Spleen (tissue), 11 donors: Measurements from ENCODE around the gene TPRX1. TPM values are rescaled to one million over a fixed set of nuclear protein-coding genes. Genes with fewer than 3 reads are reported as not detected.
A peak's percentile ranks its signal among the peaks of the same experiment; 100 is the strongest.

Experiments
- DNase-seq: peaks from one replicate; pipeline ENCODE4 v3.0.0-alpha.2; 2020
- H3K27ac ChIP-seq, 8 donors: fragments of 200-600 bp; sonication (generic) in 7 of 8; 1 replicate in 4 of 8; 2 replicates in 4 of 8; pipeline versions ENCODE4 v1.5.0 to v1.8.0; 2016 to 2021; ENCODE audit warnings: inconsistent platforms in 4 of 8, mild to moderate bottlenecking in 4 of 8, moderate library complexity in 1 of 8
- H3K27me3 ChIP-seq, 7 donors: fragments of 200-600 bp; sonication (generic) in 6 of 7; replicated peaks in 1 of 7; 1 replicate in 4 of 7; 2 replicates in 3 of 7; pipeline versions ENCODE4 v1.5.0 to v1.8.0; 2016 to 2021; ENCODE audit warnings: inconsistent platforms in 3 of 7, mild to moderate bottlenecking in 1 of 7
- H3K36me3 ChIP-seq, 6 donors: fragments of 200-600 bp; sonication (generic) in 5 of 6; 1 replicate in 4 of 6; 2 replicates in 2 of 6; pipeline versions ENCODE4 v1.5.0 to v1.8.0; 2016 to 2021; ENCODE audit warnings: inconsistent platforms in 2 of 6
- H3K4me1 ChIP-seq, 6 donors: fragments of 200-600 bp; sonication (generic) in 5 of 6; 1 replicate in 3 of 6; 2 replicates in 3 of 6; pipeline versions ENCODE4 v1.5.0 to v1.8.0; 2016 to 2021; ENCODE audit warnings: inconsistent platforms in 3 of 6
- H3K4me3 ChIP-seq, 8 donors: fragments of 200-600 bp; sonication (generic) in 7 of 8; 1 replicate in 4 of 8; 2 replicates in 4 of 8; pipeline versions ENCODE4 v1.5.0 to v1.8.0; 2016 to 2021; ENCODE audit warnings: inconsistent platforms in 4 of 8, mild to moderate bottlenecking in 4 of 8, moderate library complexity in 2 of 8
- H3K9me3 ChIP-seq, 8 donors: fragments of 200-600 bp; sonication (generic) in 7 of 8; 1 replicate in 4 of 8; 2 replicates in 4 of 8; pipeline versions ENCODE4 v1.5.0 to v1.8.0; 2016 to 2021; ENCODE audit warnings: inconsistent platforms in 4 of 8
- POLR2A ChIP-seq, 3 donors: fragments of 450-650 bp; IDR thresholded peaks; one replicate each; pipeline ENCODE4 v1.5.1; 2017; ENCODE audit warnings: antibody characterized with exemption in 3 of 3, mild to moderate bottlenecking in 1 of 3
- POLR2AphosphoS5 ChIP-seq, 3 donors: sonication (generic); formaldehyde crosslinking; IDR thresholded peaks; one replicate each; pipeline ENCODE4 v1.5.1; 2017; ENCODE audit warnings: antibody characterized with exemption in 3 of 3
- WGBS, 5 donors: extraction: QIAGEN DNeasy Blood & Tissue Kit in 3 of 5; methylation state at CpG; one replicate each; pipeline versions ENCODE4 v1.1.5 to v1.1.7; 2013 to 2018; 5-methylcytosine and 5-hydroxymethylcytosine counted together
- intact Hi-C: fragments of 100-400 bp; cut with DNase I; formaldehyde crosslinking; loops from one replicate; pipeline ENCODE4 v1.15.0; 2023; ENCODE audit warnings: low total_unique reads
- polyA plus RNA-seq, 3 donors: library from polyadenylated mRNA; stranded (reverse); fragments of 200-250 nt; gene quantifications; one replicate each; pipeline ENCODE4 v1.2.1, GENCODE V29; 2013
- total RNA-seq, 7 donors: library from RNA; depleted of rRNA in 3 of 7; stranded (reverse); fragments of >200 nt in 3 of 7; fragmentation: NEBNext Ultra II Directional in 4 of 7; extraction: Animal tissue kit (Norgen Biotek cat#: 25700) in 4 of 7; gene quantifications; one replicate each; pipeline versions ENCODE4 v1.1.0 to v1.2.1, GENCODE V29; 2016 to 2021
- TF ChIP-seq, protein P1 (sequence below), 11 experiments: fragments of 200-600 bp in 7 of 11; fragments of 450-650 bp in 4 of 11; sonication (generic) in 4 of 11; IDR thresholded peaks in 8 of 11; conservative IDR thresholded peaks in 3 of 11; 1 replicate in 7 of 11; 2 replicates in 4 of 11; pipeline versions ENCODE4 v1.4.0 to v1.8.0; 2016 to 2021; ENCODE audit warnings: antibody characterized with exemption in 11 of 11, inconsistent platforms in 4 of 11, mild to moderate bottlenecking in 1 of 11
- donor health status: healthy with polysubstance abuse.
- donor health status: DM: no; HTN: no; CAD: no; lungs with moderate emphysema.
- donor health status: DM: no; HTN: no; CAD: no.
- donor health status: Bipolar disorder and iron deficiency.
- donor health status: healthy.
- donor health status: DM: no; HTN: no; CAD: no.
- donor health status: DM: yes; HTN: yes; CAD: no.

Gene TPRX1
- total and polyA plus RNA-seq, 10 donors = not detected

GRCh38 chr19:47762615-47763308 is 41.6 kb downstream of the TPRX1 start:
- H3K4me3 ChIP-seq = no peak overlapping the region
- intact Hi-C loops = no loop called here
- 63 to 76% (median 68%) methylated on average over 18 of the region's 18 CpGs for WGBS, 5 donors
- peak; percentile 73 to 90 (median 90) for TF ChIP-seq POLR2AphosphoS5 (IDR thresholded peaks at IDR 0.05)
- TF ChIP-seq, protein P1, sequence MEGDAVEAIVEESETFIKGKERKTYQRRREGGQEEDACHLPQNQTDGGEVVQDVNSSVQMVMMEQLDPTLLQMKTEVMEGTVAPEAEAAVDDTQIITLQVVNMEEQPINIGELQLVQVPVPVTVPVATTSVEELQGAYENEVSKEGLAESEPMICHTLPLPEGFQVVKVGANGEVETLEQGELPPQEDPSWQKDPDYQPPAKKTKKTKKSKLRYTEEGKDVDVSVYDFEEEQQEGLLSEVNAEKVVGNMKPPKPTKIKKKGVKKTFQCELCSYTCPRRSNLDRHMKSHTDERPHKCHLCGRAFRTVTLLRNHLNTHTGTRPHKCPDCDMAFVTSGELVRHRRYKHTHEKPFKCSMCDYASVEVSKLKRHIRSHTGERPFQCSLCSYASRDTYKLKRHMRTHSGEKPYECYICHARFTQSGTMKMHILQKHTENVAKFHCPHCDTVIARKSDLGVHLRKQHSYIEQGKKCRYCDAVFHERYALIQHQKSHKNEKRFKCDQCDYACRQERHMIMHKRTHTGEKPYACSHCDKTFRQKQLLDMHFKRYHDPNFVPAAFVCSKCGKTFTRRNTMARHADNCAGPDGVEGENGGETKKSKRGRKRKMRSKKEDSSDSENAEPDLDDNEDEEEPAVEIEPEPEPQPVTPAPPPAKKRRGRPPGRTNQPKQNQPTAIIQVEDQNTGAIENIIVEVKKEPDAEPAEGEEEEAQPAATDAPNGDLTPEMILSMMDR (IDR thresholded peaks at IDR 0.05 in 8 of 11, conservative IDR thresholded peaks at IDR 0.05 in 3 of 11) = no peak
- DNase-seq = peak; percentile 85
- peaks cover 0 to 29% (median 12%) of the 10 kb centered on the region in 6 donors for H3K36me3 ChIP-seq
- H3K27ac ChIP-seq = peak overlapping the region in 7 of 8 donors; percentile 49 to 83 (median 77)
- H3K27me3 ChIP-seq = no peaks in the 10 kb centered on the region
- peaks cover 0 to 59% (median 14%) of the 10 kb centered on the region in 6 donors for H3K4me1 ChIP-seq
- H3K9me3 ChIP-seq = peaks cover 0 to 7% (median 2%) of the 10 kb centered on the region in 8 donors

DNA sequence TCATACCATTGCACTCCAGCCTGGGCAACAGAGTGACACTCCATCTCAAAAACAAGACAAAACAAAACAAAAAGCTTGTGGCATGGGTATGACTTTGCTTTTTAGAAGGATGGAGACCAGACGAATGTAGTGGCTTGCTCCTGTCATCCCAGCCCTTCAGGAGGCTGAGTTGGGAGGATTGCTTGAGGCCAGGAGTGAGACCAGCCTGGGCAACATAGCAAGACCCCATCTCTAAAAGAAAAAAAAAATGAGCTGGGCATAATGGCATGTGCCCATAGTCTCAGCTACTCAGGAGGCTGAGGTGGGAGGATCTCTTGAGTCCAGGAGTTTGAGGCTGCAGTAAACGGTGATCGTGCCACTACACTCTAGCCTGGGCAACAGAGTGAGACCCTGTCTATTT is 42.2 kb downstream of the TPRX1 start:
- intact Hi-C loops = no loop called here
- TF ChIP-seq POLR2AphosphoS5 (IDR thresholded peaks at IDR 0.05) = no peak
- TF ChIP-seq POLR2A (IDR thresholded peaks at IDR 0.05) = no peak
- TF ChIP-seq, protein P1 (IDR thresholded peaks at IDR 0.05 in 8 of 11, conservative IDR thresholded peaks at IDR 0.05 in 3 of 11) = no peak
- H3K4me3 ChIP-seq = no peak overlapping the region
- H3K27ac ChIP-seq = peak overlapping the region in 6 of 8 donors; percentile 26 to 79 (median 74)
- H3K9me3 ChIP-seq = peaks cover 0 to 7% (median 2%) of the 10 kb centered on the region in 8 donors
- 45 to 86% (median 48%) methylated on average over 3 of the region's 3 CpGs for WGBS, 5 donors
- H3K36me3 ChIP-seq = peaks cover 0 to 35% (median 18%) of the 10 kb centered on the region in 6 donors
- peaks cover 0 to 59% (median 14%) of the 10 kb centered on the region in 6 donors for H3K4me1 ChIP-seq
- no peaks in the 10 kb centered on the region for H3K27me3 ChIP-seq
- DNase-seq = no peak

- TF ChIP-seq, protein P1 (IDR thresholded peaks at IDR 0.05 in 8 of 11, conservative IDR thresholded peaks at IDR 0.05 in 3 of 11) = no peak
- TF ChIP-seq POLR2A (IDR thresholded peaks at IDR 0.05) = no peak
- H3K27me3 ChIP-seq = no peaks in the 10 kb centered on the region
- H3K36me3 ChIP-seq = peaks cover 0 to 41% (median 24%) of the 10 kb centered on the region in 6 donors
- peaks cover 0 to 59% (median 14%) of the 10 kb centered on the region in 6 donors for H3K4me1 ChIP-seq
- no peak for DNase-seq
- H3K4me3 ChIP-seq = no peak overlapping the region
- intact Hi-C loops = no loop called here
- H3K9me3 ChIP-seq = peaks cover 0 to 7% (median 2%) of the 10 kb centered on the region in 8 donors
- H3K27ac ChIP-seq = peak overlapping the region in 7 of 8 donors; percentile 20 to 79 (median 72)
- WGBS, 5 donors = 63 to 82% (median 74%) methylated on average over 5 of the region's 5 CpGs
These were observed 42.8 kb downstream of the TPRX1 start for GRCh38 chr19:47761566-47761965.

GRCh38 chr19:47760632-47760999 is 43.7 kb downstream of the TPRX1 start:
- no peak overlapping the region for H3K4me3 ChIP-seq
- DNase-seq = no peak
- peak overlapping the region in 6 of 8 donors; percentile 42 to 79 (median 74) for H3K27ac ChIP-seq
- intact Hi-C loops = no loop called here
- peaks cover 0 to 51% (median 34%) of the 10 kb centered on the region in 6 donors for H3K36me3 ChIP-seq
- H3K9me3 ChIP-seq = peaks cover 0 to 7% (median 2%) of the 10 kb centered on the region in 8 donors
- H3K27me3 ChIP-seq = no peaks in the 10 kb centered on the region
- TF ChIP-seq, protein P1 (IDR thresholded peaks at IDR 0.05 in 8 of 11, conservative IDR thresholded peaks at IDR 0.05 in 3 of 11) = no peak
- TF ChIP-seq POLR2A (IDR thresholded peaks at IDR 0.05) (no peak), POLR2AphosphoS5 (IDR thresholded peaks at IDR 0.05) (no peak)
- 65 to 88% (median 68%) methylated on average over 5 of the region's 5 CpGs for WGBS, 5 donors
- peaks cover 0 to 52% (median 12%) of the 10 kb centered on the region in 6 donors for H3K4me1 ChIP-seq
